Panc1 (cell line): ENCODE data around the gene CLDN5.

Experiments used
- CTCF ChIP-seq: fragments of 450-650 bp; IDR thresholded peaks from 2 replicates; pipeline ENCODE4 v1.5.1; 2017; ENCODE audit warnings: mild to moderate bottlenecking
- POLR2AphosphoS5 ChIP-seq: IDR thresholded peaks from 2 replicates; pipeline ENCODE4 v1.6.1; 2012; ENCODE audit warnings: mild to moderate bottlenecking, low read depth, low read length, moderate library complexity
- REST ChIP-seq, 2 experiments: IDR thresholded peaks; 2 replicates each; pipeline ENCODE4 v1.6.1; 2011 to 2012; ENCODE audit warnings: low read depth in 2 of 2, control low read depth in 1 of 2, low read length in 1 of 2, mild to moderate bottlenecking in 1 of 2, moderate library complexity in 1 of 2; ENCODE audit not compliant: insufficient read depth in 1 of 2

- TF ChIP-seq POLR2AphosphoS5, result no peak
- TF ChIP-seq CTCF, result no peak
- no peak for TF ChIP-seq REST (IDR thresholded peaks at IDR 0.05; ENCODE audit: insufficient read depth in 1 of 2, low read depth in 2 of 2, low read length in 1 of 2)
These were observed 13.3 kb downstream of the CLDN5 start for GRCh38 chr22:19510919-19511341.
